GM12891 (cell line): ENCODE data around the gene DZIP1L.

Experiments
- PAX5 ChIP-seq: IDR thresholded peaks from 2 replicates; pipeline ENCODE4 v1.6.1; 2011; ENCODE audit warnings: low read length, moderate library complexity, mild to moderate bottlenecking; ENCODE audit not compliant: insufficient read depth, severe bottlenecking
- POLR2A ChIP-seq: IDR thresholded peaks from 2 replicates; pipeline ENCODE4 v1.6.1; 2011; ENCODE audit warnings: low read depth, low read length, control low read depth
- POLR2AphosphoS5 ChIP-seq: IDR thresholded peaks from 2 replicates; pipeline ENCODE4 v1.6.1; 2011; ENCODE audit warnings: low read depth, low read length, control low read depth
- POU2F2 ChIP-seq: IDR thresholded peaks from 2 replicates; pipeline ENCODE4 v1.6.1; 2011; ENCODE audit warnings: low read depth, mild to moderate bottlenecking, control low read depth, low read length, moderate library complexity
- SPI1 ChIP-seq: IDR thresholded peaks from 2 replicates; pipeline ENCODE4 v1.6.1; 2011; ENCODE audit warnings: low read depth, low read length, control low read depth
- TAF1 ChIP-seq: IDR thresholded peaks from 2 replicates; pipeline ENCODE4 v1.6.1; 2011; ENCODE audit warnings: low read depth, low read length, control low read depth

DNA sequence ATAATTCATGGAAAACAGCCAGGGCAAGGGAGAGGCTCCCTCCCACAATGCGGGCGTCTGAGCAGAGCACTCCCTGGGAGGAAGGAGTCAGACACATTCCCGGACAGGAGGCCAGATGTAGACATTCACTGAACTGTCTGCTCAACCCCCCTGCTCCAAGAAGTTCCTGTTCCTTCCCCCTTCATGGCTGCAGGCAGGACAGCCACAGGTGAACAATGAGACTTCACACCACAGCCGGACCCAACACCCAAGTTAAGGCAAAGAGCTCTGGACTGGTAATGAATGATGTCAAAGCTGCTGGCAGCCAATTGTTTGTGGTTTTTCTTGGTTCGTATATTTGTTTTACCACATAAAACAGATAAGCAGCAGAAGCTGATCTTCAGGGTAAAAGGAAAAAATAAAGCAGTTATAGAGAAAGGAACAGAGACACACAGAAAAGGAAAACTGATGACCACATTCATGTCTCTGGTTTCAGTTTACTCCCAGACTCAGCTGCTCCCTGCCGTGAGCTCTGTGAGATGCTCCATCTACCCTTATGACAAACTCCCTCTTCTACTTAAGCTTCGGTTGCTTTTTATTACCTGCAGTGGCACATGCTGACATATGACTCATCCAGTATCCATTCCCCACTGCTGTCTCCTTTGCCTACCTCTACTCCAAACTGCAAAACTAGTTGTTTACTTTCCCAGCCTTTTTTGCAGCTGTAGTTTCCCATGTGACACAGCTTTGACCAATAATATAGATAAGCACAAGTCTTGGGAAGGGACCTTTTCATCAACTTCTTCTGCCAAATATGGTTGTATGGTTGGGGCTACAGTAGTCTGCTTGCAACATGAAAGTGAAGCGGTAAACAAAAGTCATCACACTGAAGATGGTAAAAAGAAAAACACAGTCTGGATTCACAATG lies 33.1 kb downstream of the DZIP1L start:
- no peak for TF ChIP-seq POLR2AphosphoS5
- TF ChIP-seq TAF1, result no peak
- no peak for TF ChIP-seq SPI1
- no peak for TF ChIP-seq POU2F2
- TF ChIP-seq PAX5, result no peak
- TF ChIP-seq POLR2A, result no peak
